ENCODE results near the gene COL13A1. TPM values are rescaled to one million over a fixed set of nuclear protein-coding genes. Genes with fewer than 3 reads are reported as not detected.
A peak's percentile ranks its signal among the peaks of the same experiment; 100 is the strongest.

Gene COL13A1
- total and polyA plus RNA-seq, 2 donors (not counting 1 experiment from before 2014, with no cell fraction given), result 5.7 to 7.4 TPM

DNA sequence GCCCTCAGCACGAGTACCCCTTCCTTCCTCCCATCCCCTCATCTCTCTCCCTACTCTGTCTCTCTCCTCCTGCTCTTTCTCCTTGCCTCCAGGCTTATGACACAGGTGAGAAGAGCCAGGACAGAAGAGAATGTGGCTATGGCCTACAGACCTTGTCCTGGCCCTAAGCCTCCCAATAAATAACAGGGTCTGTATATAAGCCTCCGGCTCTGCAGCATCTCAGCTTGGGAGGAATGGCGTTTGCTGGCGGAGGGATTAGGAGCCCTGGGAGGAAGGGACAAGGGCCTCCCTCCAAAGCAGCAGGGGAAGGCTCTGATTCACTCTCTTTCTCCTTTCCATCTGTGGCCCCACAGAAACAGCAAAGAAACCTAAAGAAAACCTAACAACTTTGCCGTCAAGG lies 45.8 kb downstream of the COL13A1 start:
- DNase-seq (ENCODE audit: low read depth in 2 of 2), result no peak
- Histone ChIP-seq H3K4me1 (ENCODE audit: control insufficient read depth, extremely low read depth, insufficient read depth, low read length) (peaks cover 23% of the 10 kb centered on the region), H2AFZ (ENCODE audit: low read length) (no peak overlapping the region), H4K20me1 (ENCODE audit: control insufficient read depth, extremely low read depth, insufficient read depth, low read length) (no peaks in the 10 kb centered on the region), H3K4me3 (replicated peaks in 1 of 4; ENCODE audit: control extremely low read depth in 1 of 4, insufficient read depth in 1 of 4, low read depth in 3 of 4, low read length in 4 of 4) (no peak overlapping the region), H3K27ac (ENCODE audit: insufficient read depth, low read length) (no peak overlapping the region), H3K36me3 (ENCODE audit: control insufficient read depth, insufficient read depth, low read length) (no peaks in the 10 kb centered on the region), H3K79me2 (ENCODE audit: control insufficient read depth, insufficient read depth, low read length) (no peaks in the 10 kb centered on the region), H3K27me3 (ENCODE audit: control insufficient read depth, insufficient read depth, low read length) (no peaks in the 10 kb centered on the region), H3K4me2 (ENCODE audit: extremely low read depth, insufficient read depth, low read length) (no peak overlapping the region), H3K9ac (ENCODE audit: insufficient read depth, low read length) (no peak overlapping the region), H3K9me3 (ENCODE audit: control insufficient read depth, insufficient read depth, low read depth, low read length) (no peaks in the 10 kb centered on the region)
- no peak for TF ChIP-seq EZH2 (IDR thresholded peaks at IDR 0.05; ENCODE audit: low read length, missing control alignments)
- TF ChIP-seq, protein P1, sequence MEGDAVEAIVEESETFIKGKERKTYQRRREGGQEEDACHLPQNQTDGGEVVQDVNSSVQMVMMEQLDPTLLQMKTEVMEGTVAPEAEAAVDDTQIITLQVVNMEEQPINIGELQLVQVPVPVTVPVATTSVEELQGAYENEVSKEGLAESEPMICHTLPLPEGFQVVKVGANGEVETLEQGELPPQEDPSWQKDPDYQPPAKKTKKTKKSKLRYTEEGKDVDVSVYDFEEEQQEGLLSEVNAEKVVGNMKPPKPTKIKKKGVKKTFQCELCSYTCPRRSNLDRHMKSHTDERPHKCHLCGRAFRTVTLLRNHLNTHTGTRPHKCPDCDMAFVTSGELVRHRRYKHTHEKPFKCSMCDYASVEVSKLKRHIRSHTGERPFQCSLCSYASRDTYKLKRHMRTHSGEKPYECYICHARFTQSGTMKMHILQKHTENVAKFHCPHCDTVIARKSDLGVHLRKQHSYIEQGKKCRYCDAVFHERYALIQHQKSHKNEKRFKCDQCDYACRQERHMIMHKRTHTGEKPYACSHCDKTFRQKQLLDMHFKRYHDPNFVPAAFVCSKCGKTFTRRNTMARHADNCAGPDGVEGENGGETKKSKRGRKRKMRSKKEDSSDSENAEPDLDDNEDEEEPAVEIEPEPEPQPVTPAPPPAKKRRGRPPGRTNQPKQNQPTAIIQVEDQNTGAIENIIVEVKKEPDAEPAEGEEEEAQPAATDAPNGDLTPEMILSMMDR (conservative IDR thresholded peaks at IDR 0.05 in 1 of 2, IDR thresholded peaks at IDR 0.05 in 1 of 2; ENCODE audit: low read depth in 1 of 2, low read length in 2 of 2), result no peak

DNA sequence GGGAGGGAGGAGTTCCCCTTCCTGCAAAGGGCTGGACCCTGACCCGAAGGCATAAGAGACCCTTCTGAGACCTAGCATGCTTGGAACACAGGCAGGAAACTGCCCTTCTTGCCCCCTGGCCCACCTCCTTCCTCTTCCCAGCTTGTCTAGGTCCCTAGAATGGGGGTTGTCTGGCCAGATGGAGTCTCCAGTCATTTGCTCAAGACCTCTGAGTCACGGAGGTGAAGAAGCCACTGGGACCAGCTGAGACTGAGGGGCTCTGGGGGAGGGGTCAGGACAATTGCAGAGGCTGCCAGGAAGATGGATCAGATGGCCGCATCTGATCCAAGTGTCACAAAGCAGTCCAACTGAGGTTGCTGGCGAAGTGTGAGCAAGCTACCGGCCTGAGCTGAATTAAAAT lies 46.2 kb downstream of the COL13A1 start:
- Histone ChIP-seq H3K79me2 (ENCODE audit: control insufficient read depth, insufficient read depth, low read length) (no peaks in the 10 kb centered on the region), H3K27ac (ENCODE audit: insufficient read depth, low read length) (no peak overlapping the region), H4K20me1 (ENCODE audit: control insufficient read depth, extremely low read depth, insufficient read depth, low read length) (no peaks in the 10 kb centered on the region), H3K4me2 (ENCODE audit: extremely low read depth, insufficient read depth, low read length) (no peak overlapping the region), H2AFZ (ENCODE audit: low read length) (no peak overlapping the region), H3K9ac (ENCODE audit: insufficient read depth, low read length) (no peak overlapping the region), H3K9me3 (ENCODE audit: control insufficient read depth, insufficient read depth, low read depth, low read length) (no peaks in the 10 kb centered on the region), H3K27me3 (ENCODE audit: control insufficient read depth, insufficient read depth, low read length) (no peaks in the 10 kb centered on the region), H3K4me1 (ENCODE audit: control insufficient read depth, extremely low read depth, insufficient read depth, low read length) (peaks cover 23% of the 10 kb centered on the region), H3K4me3 (replicated peaks in 1 of 4; ENCODE audit: control extremely low read depth in 1 of 4, insufficient read depth in 1 of 4, low read depth in 3 of 4, low read length in 4 of 4) (no peak overlapping the region), H3K36me3 (ENCODE audit: control insufficient read depth, insufficient read depth, low read length) (no peaks in the 10 kb centered on the region)
- TF ChIP-seq EZH2 (IDR thresholded peaks at IDR 0.05; ENCODE audit: low read length, missing control alignments), result no peak
- TF ChIP-seq, protein P1 (conservative IDR thresholded peaks at IDR 0.05 in 1 of 2, IDR thresholded peaks at IDR 0.05 in 1 of 2; ENCODE audit: low read depth in 1 of 2, low read length in 2 of 2), result no peak
- peak in 1 of 2 donors; percentile 47 for DNase-seq (ENCODE audit: low read depth in 2 of 2)

- Histone ChIP-seq H4K20me1 (ENCODE audit: control insufficient read depth, extremely low read depth, insufficient read depth, low read length) (no peaks in the 10 kb centered on the region), H3K4me1 (ENCODE audit: control insufficient read depth, extremely low read depth, insufficient read depth, low read length) (peaks cover 23% of the 10 kb centered on the region), H3K4me3 (replicated peaks in 1 of 4; ENCODE audit: control extremely low read depth in 1 of 4, insufficient read depth in 1 of 4, low read depth in 3 of 4, low read length in 4 of 4) (no peak overlapping the region), H2AFZ (ENCODE audit: low read length) (no peak overlapping the region), H3K79me2 (ENCODE audit: control insufficient read depth, insufficient read depth, low read length) (no peaks in the 10 kb centered on the region), H3K27me3 (ENCODE audit: control insufficient read depth, insufficient read depth, low read length) (no peaks in the 10 kb centered on the region), H3K9me3 (ENCODE audit: control insufficient read depth, insufficient read depth, low read depth, low read length) (no peaks in the 10 kb centered on the region), H3K9ac (ENCODE audit: insufficient read depth, low read length) (no peak overlapping the region), H3K36me3 (ENCODE audit: control insufficient read depth, insufficient read depth, low read length) (no peaks in the 10 kb centered on the region), H3K4me2 (ENCODE audit: extremely low read depth, insufficient read depth, low read length) (no peak overlapping the region), H3K27ac (ENCODE audit: insufficient read depth, low read length) (no peak overlapping the region)
- TF ChIP-seq, protein P1 (conservative IDR thresholded peaks at IDR 0.05 in 1 of 2, IDR thresholded peaks at IDR 0.05 in 1 of 2; ENCODE audit: low read depth in 1 of 2, low read length in 2 of 2), result no peak
- no peak for TF ChIP-seq EZH2 (IDR thresholded peaks at IDR 0.05; ENCODE audit: low read length, missing control alignments)
- DNase-seq (ENCODE audit: low read depth in 2 of 2), result no peak
Measured at GRCh38 chr10:69848454-69848853, 46.7 kb downstream of the COL13A1 start.
